ENCODE data around the gene RPL37. TPM values are rescaled to one million over a fixed set of nuclear protein-coding genes. Genes with fewer than 3 reads are reported as not detected.
"Not testable (repeated sequence)": the region's sequence is repeated elsewhere in the genome, so short reads cannot be mapped to it uniquely, and the experiment has no call there.

Gene RPL37
- total and polyA plus RNA-seq, 3 experiments from 2014 or later = 1,652 to 1,994 (median 1,731) TPM

GRCh38 chr5:40872253-40872652, 37.2 kb upstream of the RPL37 start:
- H3K27ac Mint-ChIP-seq; H3K36me3 Mint-ChIP-seq; POLR2A ChIA-PET; H3K27me3 ChIP-seq (ENCODE audit: insufficient read depth, low read length, poor library complexity, severe bottlenecking); H3K9me3 ChIP-seq (ENCODE audit: low read length); DNase-seq; H3K27ac ChIP-seq (ENCODE audit: low read depth, low read length); H3K4me1 Mint-ChIP-seq; H3K36me3 ChIP-seq (ENCODE audit: insufficient read depth, low read length); H3K9me3 Mint-ChIP-seq; CTCF ChIA-PET; H3K4me1 ChIP-seq (ENCODE audit: insufficient read depth, low read length); H3K4me3 Mint-ChIP-seq; H3K4me3 ChIP-seq (ENCODE audit: low read length): not testable (repeated sequence)
- H3K27me3 Mint-ChIP-seq = peaks cover 3 to 31% of the 10 kb centered on the region in 2 donors

- ChIA-PET POLR2A (no interaction called here), CTCF (interaction anchor here (0.9 kb wide), 1 partner anchor 1292 kb away, joined by 3 read pairs; no protein-coding TSS in a partner anchor)
- Histone ChIP-seq H3K4me3 (ENCODE audit: low read length) (no peak overlapping the region), H3K27me3 (ENCODE audit: insufficient read depth, low read length, poor library complexity, severe bottlenecking) (no peaks in the 10 kb centered on the region), H3K36me3 (ENCODE audit: insufficient read depth, low read length) (no peaks in the 10 kb centered on the region), H3K27ac (ENCODE audit: low read depth, low read length) (no peak overlapping the region), H3K4me1 (ENCODE audit: insufficient read depth, low read length) (no peaks in the 10 kb centered on the region), H3K9me3 (ENCODE audit: low read length) (no peaks in the 10 kb centered on the region)
- Mint-ChIP-seq H3K9me3 (no peaks in the 10 kb centered on the region), H3K4me1 (no peaks in the 10 kb centered on the region), H3K36me3 (peaks cover 0 to 4% (median 0%) of the 10 kb centered on the region in 3 donors), H3K27ac (no peak overlapping the region), H3K27me3 (peaks cover 3 to 27% of the 10 kb centered on the region in 2 donors), H3K4me3 (no peak overlapping the region)
- DNase-seq = no peak
Measured at GRCh38 chr5:40871177-40871576, 36.2 kb upstream of the RPL37 start.

DNA sequence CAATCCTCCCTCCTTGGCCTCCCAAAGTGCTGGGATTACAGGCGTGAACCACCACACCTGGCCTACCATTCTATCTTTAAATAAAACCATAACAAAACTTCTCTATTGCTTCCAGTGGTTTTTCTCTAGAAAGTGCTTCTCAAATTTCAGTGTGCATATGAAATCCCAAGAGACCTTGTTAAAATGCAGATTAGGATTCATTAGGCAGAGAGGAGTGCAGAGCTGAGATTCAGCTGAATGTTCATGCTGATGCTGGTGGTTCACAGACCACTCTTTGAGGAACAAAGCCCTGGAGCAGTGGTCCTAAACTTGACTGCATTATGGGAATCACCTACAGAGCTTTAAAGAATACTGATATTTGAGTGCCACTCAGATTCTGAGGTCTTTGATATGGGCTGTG, 34.4 kb upstream of the RPL37 start:
- peaks cover 4 to 20% of the 10 kb centered on the region in 2 donors for H3K27me3 Mint-ChIP-seq

GRCh38 chr5:40866844-40867243, 31.8 kb upstream of the RPL37 start:
- POLR2A ChIA-PET = no interaction called here
- H3K4me3 Mint-ChIP-seq = no peak overlapping the region
- CTCF ChIA-PET = no interaction called here

More for the DNA sequence above, 34.4 kb upstream of the RPL37 start:
- Histone ChIP-seq H3K4me1 (ENCODE audit: insufficient read depth, low read length) (no peaks in the 10 kb centered on the region), H3K4me3 (ENCODE audit: low read length) (no peak overlapping the region), H3K36me3 (ENCODE audit: insufficient read depth, low read length) (no peaks in the 10 kb centered on the region), H3K9me3 (ENCODE audit: low read length) (no peaks in the 10 kb centered on the region), H3K27ac (ENCODE audit: low read depth, low read length) (no peak overlapping the region), H3K27me3 (ENCODE audit: insufficient read depth, low read length, poor library complexity, severe bottlenecking) (no peaks in the 10 kb centered on the region)
- no peaks in the 10 kb centered on the region for H3K4me1 Mint-ChIP-seq
- POLR2A ChIA-PET = no interaction called here
- peak overlapping the region in 1 of 7 donors; percentile 32 for H3K4me3 Mint-ChIP-seq
- H3K36me3 Mint-ChIP-seq = peaks cover 0 to 8% (median 2%) of the 10 kb centered on the region in 3 donors
- no peak for DNase-seq
- peaks cover 4 to 10% (median 8%) of the 10 kb centered on the region in 5 donors for H3K9me3 Mint-ChIP-seq
- CTCF ChIA-PET = no interaction called here
- H3K27ac Mint-ChIP-seq = no peak overlapping the region

DNA sequence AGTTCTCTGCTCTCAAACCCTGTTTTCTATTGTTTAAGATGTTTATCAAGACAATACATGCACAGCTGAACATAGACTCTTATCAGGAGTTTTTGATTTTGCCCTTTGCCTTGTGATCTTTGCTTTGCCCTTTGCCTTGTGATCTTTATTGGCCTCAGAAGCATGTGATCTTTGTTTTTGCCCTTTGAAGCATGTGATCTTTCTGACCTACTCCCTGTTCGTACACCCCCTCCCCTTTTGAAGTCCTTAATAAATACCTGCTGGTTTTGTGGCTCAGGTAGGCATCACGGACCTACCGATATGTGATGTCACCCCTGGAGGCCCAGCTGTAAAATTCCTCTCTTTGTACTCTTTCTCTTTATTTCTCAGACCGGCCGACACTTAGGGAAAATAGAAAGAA, 30.0 kb upstream of the RPL37 start:
- CTCF ChIA-PET; H3K9me3 Mint-ChIP-seq; H3K4me1 Mint-ChIP-seq; H3K4me1 ChIP-seq (ENCODE audit: insufficient read depth, low read length); H3K4me3 Mint-ChIP-seq; POLR2A ChIA-PET; H3K27me3 ChIP-seq (ENCODE audit: insufficient read depth, low read length, poor library complexity, severe bottlenecking); H3K27ac Mint-ChIP-seq; H3K4me3 ChIP-seq (ENCODE audit: low read length); H3K27me3 Mint-ChIP-seq; H3K9me3 ChIP-seq (ENCODE audit: low read length); H3K36me3 ChIP-seq (ENCODE audit: insufficient read depth, low read length); DNase-seq; H3K27ac ChIP-seq (ENCODE audit: low read depth, low read length): not testable (repeated sequence)
- H3K36me3 Mint-ChIP-seq = peaks cover 0 to 11% (median 0%) of the 10 kb centered on the region in 3 donors

More at GRCh38 chr5:40866844-40867243, 31.8 kb upstream of the RPL37 start:
- no peaks in the 10 kb centered on the region for H3K4me1 ChIP-seq (ENCODE audit: insufficient read depth, low read length)
- H3K4me1 Mint-ChIP-seq = no peaks in the 10 kb centered on the region
- no peak overlapping the region for H3K4me3 ChIP-seq (ENCODE audit: low read length)
- H3K36me3 ChIP-seq (ENCODE audit: insufficient read depth, low read length) = no peaks in the 10 kb centered on the region
- no peak for DNase-seq
- no peak overlapping the region for H3K27ac Mint-ChIP-seq
- no peaks in the 10 kb centered on the region for H3K27me3 ChIP-seq (ENCODE audit: insufficient read depth, low read length, poor library complexity, severe bottlenecking)
- peaks cover 4 to 10% (median 8%) of the 10 kb centered on the region in 5 donors for H3K9me3 Mint-ChIP-seq
- H3K27ac ChIP-seq (ENCODE audit: low read depth, low read length) = no peak overlapping the region
- H3K9me3 ChIP-seq (ENCODE audit: low read length) = no peaks in the 10 kb centered on the region
- peaks cover 2 to 8% of the 10 kb centered on the region in 2 donors for H3K27me3 Mint-ChIP-seq
- peaks cover 0 to 11% (median 0%) of the 10 kb centered on the region in 3 donors for H3K36me3 Mint-ChIP-seq

DNA sequence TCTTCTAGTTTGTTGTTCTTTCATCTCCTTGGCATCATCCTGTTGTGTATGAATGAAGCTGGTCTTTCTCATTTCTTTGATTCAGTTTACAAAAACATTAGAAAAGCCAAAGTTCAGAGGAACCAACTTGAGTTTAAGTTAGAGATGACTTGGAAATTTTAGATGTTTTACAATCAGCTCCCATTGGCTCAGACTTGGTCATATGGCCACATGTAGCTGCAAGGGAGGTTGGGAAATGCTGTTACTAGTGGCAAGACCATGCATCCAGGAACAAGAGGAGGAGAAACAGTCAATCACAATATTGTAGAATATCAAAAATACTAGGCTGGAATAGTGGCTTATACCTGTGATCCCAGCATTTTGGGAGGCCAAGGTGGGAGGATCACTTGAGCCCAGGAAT, 25.7 kb upstream of the RPL37 start:
- Mint-ChIP-seq H3K9me3 (peaks cover 4 to 10% (median 9%) of the 10 kb centered on the region in 5 donors), H3K4me3 (no peak overlapping the region), H3K27ac (no peak overlapping the region), H3K27me3 (peaks cover 2% of the 10 kb centered on the region in 2 donors), H3K4me1 (no peaks in the 10 kb centered on the region), H3K36me3 (peaks cover 0 to 11% (median 0%) of the 10 kb centered on the region in 3 donors)
- DNase-seq = no peak
- Histone ChIP-seq H3K27me3 (ENCODE audit: insufficient read depth, low read length, poor library complexity, severe bottlenecking) (no peaks in the 10 kb centered on the region), H3K4me3 (ENCODE audit: low read length) (no peak overlapping the region), H3K9me3 (ENCODE audit: low read length) (no peaks in the 10 kb centered on the region), H3K4me1 (ENCODE audit: insufficient read depth, low read length) (no peaks in the 10 kb centered on the region), H3K27ac (ENCODE audit: low read depth, low read length) (no peak overlapping the region), H3K36me3 (ENCODE audit: insufficient read depth, low read length) (no peaks in the 10 kb centered on the region)
- CTCF ChIA-PET = no interaction called here
- POLR2A ChIA-PET = no interaction called here

GRCh38 chr5:40853632-40854192, 18.7 kb upstream of the RPL37 start:
- no peaks in the 10 kb centered on the region for H3K9me3 ChIP-seq (ENCODE audit: low read length)
- no peak overlapping the region for H3K27ac Mint-ChIP-seq
- H3K9me3 Mint-ChIP-seq = peaks cover 0 to 1% (median 0%) of the 10 kb centered on the region in 5 donors
- no peaks in the 10 kb centered on the region for H3K27me3 ChIP-seq (ENCODE audit: insufficient read depth, low read length, poor library complexity, severe bottlenecking)
- no peak overlapping the region for H3K27ac ChIP-seq (ENCODE audit: low read depth, low read length)
- ChIA-PET POLR2A (no interaction called here), CTCF (no interaction called here)
- no peak for DNase-seq
- H3K4me1 ChIP-seq (ENCODE audit: insufficient read depth, low read length) = no peaks in the 10 kb centered on the region
- no peaks in the 10 kb centered on the region for H3K36me3 ChIP-seq (ENCODE audit: insufficient read depth, low read length)
- H3K36me3 Mint-ChIP-seq = peaks cover 2 to 5% (median 3%) of the 10 kb centered on the region in 3 donors
- H3K4me1 Mint-ChIP-seq = no peaks in the 10 kb centered on the region
- H3K4me3 Mint-ChIP-seq = no peak overlapping the region
- H3K27me3 Mint-ChIP-seq = peaks cover 7 to 15% of the 10 kb centered on the region in 2 donors
- no peak overlapping the region for H3K4me3 ChIP-seq (ENCODE audit: low read length)

- peaks cover 0 to 15% (median 6%) of the 10 kb centered on the region in 3 donors for H3K4me1 Mint-ChIP-seq
Measured at GRCh38 chr5:40847525-40847924, 12.5 kb upstream of the RPL37 start.

More at GRCh38 chr5:40847525-40847924, 12.5 kb upstream of the RPL37 start:
- Histone ChIP-seq H3K4me3 (ENCODE audit: low read length) (no peak overlapping the region), H3K4me1 (ENCODE audit: insufficient read depth, low read length) (no peaks in the 10 kb centered on the region), H3K9me3 (ENCODE audit: low read length) (no peaks in the 10 kb centered on the region), H3K27me3 (ENCODE audit: insufficient read depth, low read length, poor library complexity, severe bottlenecking) (no peaks in the 10 kb centered on the region), H3K27ac (ENCODE audit: low read depth, low read length) (no peak overlapping the region), H3K36me3 (ENCODE audit: insufficient read depth, low read length) (no peaks in the 10 kb centered on the region)
- H3K36me3 Mint-ChIP-seq = peaks cover 0 to 8% (median 4%) of the 10 kb centered on the region in 3 donors
- no peak for DNase-seq
- no peak overlapping the region for H3K27ac Mint-ChIP-seq
- no peak overlapping the region for H3K4me3 Mint-ChIP-seq
- ChIA-PET POLR2A (no interaction called here), CTCF (no interaction called here)
- no peaks in the 10 kb centered on the region for H3K9me3 Mint-ChIP-seq
- peaks cover 20 to 31% of the 10 kb centered on the region in 2 donors for H3K27me3 Mint-ChIP-seq
